PFSK-1 (cell line): ENCODE results near the gene PMS1.

ENCODE experiments used
- FOXP2 ChIP-seq: optimal IDR thresholded peaks from 2 replicates; pipeline ENCODE3; 2011; ENCODE audit warnings: borderline replicate concordance, control low read depth, inconsistent platforms; ENCODE audit not compliant: insufficient read depth; ENCODE audit errors: extremely low read length, extremely low read depth
- POLR2AphosphoS5 ChIP-seq: IDR thresholded peaks from 2 replicates; pipeline ENCODE4 v1.6.1; 2012; ENCODE audit warnings: low read depth, mild to moderate bottlenecking, control low read depth, low read length, moderate library complexity
- REST ChIP-seq, 2 experiments: IDR thresholded peaks; 2 replicates each; pipeline versions ENCODE4 v1.6.1 to v1.8.0; 2011 to 2012; ENCODE audit warnings: low read depth in 2 of 2, low read length in 2 of 2, control low read depth in 1 of 2, inconsistent platforms in 1 of 2, mild to moderate bottlenecking in 1 of 2, moderate library complexity in 1 of 2; ENCODE audit not compliant: insufficient read depth in 1 of 2
- SIN3A ChIP-seq: IDR thresholded peaks from 2 replicates; pipeline ENCODE4 v1.6.1; 2012; ENCODE audit warnings: mild to moderate bottlenecking, low read length, moderate library complexity, borderline replicate concordance; ENCODE audit not compliant: insufficient read depth
- TAF1 ChIP-seq: IDR thresholded peaks from 2 replicates; pipeline ENCODE4 v1.6.1; 2012; ENCODE audit warnings: low read length, control low read depth, borderline replicate concordance; ENCODE audit not compliant: insufficient read depth

Gene PMS1

DNA sequence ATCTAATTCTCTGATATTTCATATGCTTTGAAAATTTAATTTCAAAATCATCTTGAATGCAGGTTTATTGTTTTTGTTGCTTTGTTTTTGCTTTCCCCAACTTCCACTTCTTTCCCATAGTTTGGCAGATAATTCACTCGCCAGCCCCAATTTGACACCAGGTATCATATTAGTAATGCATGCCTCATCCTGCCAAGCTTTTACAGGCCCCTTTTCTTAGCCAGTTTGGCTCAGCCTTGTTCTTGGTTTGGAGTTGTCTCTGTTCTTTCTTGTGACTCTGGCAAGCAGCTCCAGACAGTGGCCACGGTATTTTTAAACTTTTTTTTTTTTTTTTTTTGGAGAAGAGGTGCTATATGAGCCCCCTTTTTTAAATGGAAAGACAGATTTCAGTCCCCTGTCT, 65.3 kb downstream of the PMS1 start:
- no peak for TF ChIP-seq FOXP2
- no peak for TF ChIP-seq REST (IDR thresholded peaks at IDR 0.05; ENCODE audit: insufficient read depth in 1 of 2, low read depth in 2 of 2, low read length in 2 of 2)
- TF ChIP-seq TAF1, result no peak
- TF ChIP-seq SIN3A, result no peak
- no peak for TF ChIP-seq POLR2AphosphoS5

DNA sequence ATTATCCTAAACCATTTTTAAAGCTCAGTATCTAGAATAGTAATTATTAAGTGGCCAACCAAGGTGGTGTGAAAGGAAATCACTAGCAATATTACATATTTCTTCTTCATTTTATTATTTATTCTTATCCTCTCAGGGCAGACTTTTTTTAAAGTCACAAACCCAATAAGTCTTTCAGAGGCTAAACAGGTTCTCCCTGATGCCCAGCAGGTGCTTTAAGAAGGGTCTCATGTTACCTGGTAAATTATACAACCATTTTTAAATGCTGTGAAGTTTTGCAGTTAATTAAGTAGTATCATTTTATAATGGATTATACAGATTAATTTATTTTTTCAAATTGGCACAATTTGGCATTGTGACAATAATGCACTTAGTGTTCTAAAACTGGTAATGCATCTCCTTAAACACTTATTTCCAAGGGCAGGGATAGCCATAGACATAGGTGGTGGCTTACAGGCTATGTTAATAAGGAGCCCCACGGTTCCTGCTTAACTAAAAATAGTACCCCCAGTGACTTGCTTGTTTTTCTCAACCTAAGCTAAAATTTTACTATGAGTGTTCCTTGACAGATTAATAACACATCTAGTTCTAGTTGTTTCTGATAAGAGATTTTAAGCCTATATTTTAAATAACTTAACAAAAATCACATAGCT, 67.0 kb downstream of the PMS1 start:
- TF ChIP-seq SIN3A (no peak), TAF1 (no peak), POLR2AphosphoS5 (no peak), REST (IDR thresholded peaks at IDR 0.05; ENCODE audit: insufficient read depth in 1 of 2, low read depth in 2 of 2, low read length in 2 of 2) (no peak), FOXP2 (no peak)

GRCh38 chr2:189854187-189854586, 69.9 kb downstream of the PMS1 start:
- no peak for TF ChIP-seq TAF1
- TF ChIP-seq POLR2AphosphoS5, result no peak
- no peak for TF ChIP-seq SIN3A
- TF ChIP-seq REST (IDR thresholded peaks at IDR 0.05; ENCODE audit: insufficient read depth in 1 of 2, low read depth in 2 of 2, low read length in 2 of 2), result no peak
- TF ChIP-seq FOXP2, result no peak

GRCh38 chr2:189854940-189855339, 70.7 kb downstream of the PMS1 start:
- TF ChIP-seq REST (IDR thresholded peaks at IDR 0.05; ENCODE audit: insufficient read depth in 1 of 2, low read depth in 2 of 2, low read length in 2 of 2) (no peak), POLR2AphosphoS5 (no peak), SIN3A (no peak), FOXP2 (no peak), TAF1 (no peak)
